ENCODE data around the gene KLHDC10.
"Not testable (repeated sequence)": the region's sequence is repeated elsewhere in the genome, so short reads cannot be mapped to it uniquely, and the experiment has no call there.

Gene KLHDC10

GRCh38 chr7:130156140-130156539 lies 85.8 kb downstream of the KLHDC10 start:
- no peak for DNase-seq

- DNase-seq, result no peak
Measured at GRCh38 chr7:130157700-130158099, 87.4 kb downstream of the KLHDC10 start.

DNA sequence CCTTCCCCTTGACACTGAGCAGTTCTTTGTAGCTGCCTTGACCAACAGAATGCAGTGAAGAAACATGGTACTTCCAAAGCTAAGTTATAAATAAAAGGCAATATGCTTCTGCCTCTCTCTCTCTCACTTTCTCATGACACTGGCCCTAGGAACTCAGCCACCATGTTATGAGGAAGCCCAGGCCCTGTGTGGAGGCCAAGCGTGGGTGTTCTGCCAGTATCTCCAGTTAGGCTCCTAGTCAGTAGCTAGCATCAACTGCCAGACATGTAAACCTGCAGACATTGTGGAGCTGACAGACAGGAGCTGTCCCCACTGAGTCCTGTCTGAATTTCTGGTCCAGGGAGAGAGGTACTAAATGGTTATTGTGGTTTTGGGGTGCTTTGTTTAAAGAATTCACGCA lies 89.7 kb downstream of the KLHDC10 start:
- no peak for DNase-seq

GRCh38 chr7:130160455-130160854 lies 90.1 kb downstream of the KLHDC10 start:
- no peak for DNase-seq

GRCh38 chr7:130162196-130162595 lies 91.9 kb downstream of the KLHDC10 start:
- no peak for DNase-seq

DNA sequence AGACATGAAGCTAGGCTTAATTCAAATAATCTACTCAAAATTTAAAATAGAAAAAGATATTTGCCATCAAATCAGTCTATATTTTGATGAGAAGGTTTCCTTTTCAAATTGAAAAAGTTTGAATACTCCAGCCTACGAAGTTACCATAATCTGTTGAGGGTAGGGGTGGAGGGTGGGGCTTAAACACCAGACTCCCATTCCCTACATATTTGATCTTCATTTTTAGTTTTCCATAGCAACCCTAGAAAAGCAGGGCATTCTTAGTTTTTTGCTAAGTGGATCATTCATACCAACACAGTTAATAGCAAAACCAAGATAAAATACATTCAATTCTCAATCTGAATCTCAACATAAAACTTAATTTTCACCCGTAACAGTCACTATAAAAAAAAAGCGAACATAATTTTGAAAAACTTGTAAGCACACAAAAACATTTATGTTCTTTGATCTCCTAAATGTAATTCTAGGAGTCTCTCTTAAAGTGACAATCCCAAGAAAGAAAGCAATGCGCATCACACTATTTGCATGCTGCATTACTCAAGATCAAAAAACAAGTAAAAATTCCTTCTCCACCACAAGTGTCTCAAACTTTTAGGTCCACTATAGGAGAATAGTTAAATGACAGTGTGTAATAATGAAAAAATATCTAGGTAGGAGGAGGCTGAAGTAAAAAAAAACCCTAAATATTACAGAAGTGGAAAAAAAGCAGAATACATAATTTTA lies 104.1 kb downstream of the KLHDC10 start:
- DNase-seq, result no peak

DNA sequence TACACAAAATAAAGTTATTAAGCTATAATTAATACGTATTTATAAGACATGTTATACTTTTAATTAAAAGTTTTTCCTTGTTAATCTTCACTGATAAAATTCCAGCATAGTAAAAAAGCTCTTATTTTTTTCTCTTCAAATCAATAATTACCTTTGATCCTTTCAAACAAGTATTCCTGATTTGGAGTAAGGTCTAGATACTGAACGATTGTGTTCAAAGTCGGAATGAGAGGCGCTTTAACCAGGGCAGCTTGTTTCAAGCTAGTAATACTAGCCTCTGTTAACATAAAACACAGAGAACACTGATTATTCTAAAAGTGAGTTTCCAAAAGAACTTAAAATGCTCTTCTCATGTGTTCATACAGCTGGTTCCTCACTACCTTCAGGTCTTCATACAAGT lies 107.9 kb downstream of the KLHDC10 start:
- DNase-seq, result no peak

GRCh38 chr7:130179631-130180030 lies 109.3 kb downstream of the KLHDC10 start:
- no peak for DNase-seq

DNA sequence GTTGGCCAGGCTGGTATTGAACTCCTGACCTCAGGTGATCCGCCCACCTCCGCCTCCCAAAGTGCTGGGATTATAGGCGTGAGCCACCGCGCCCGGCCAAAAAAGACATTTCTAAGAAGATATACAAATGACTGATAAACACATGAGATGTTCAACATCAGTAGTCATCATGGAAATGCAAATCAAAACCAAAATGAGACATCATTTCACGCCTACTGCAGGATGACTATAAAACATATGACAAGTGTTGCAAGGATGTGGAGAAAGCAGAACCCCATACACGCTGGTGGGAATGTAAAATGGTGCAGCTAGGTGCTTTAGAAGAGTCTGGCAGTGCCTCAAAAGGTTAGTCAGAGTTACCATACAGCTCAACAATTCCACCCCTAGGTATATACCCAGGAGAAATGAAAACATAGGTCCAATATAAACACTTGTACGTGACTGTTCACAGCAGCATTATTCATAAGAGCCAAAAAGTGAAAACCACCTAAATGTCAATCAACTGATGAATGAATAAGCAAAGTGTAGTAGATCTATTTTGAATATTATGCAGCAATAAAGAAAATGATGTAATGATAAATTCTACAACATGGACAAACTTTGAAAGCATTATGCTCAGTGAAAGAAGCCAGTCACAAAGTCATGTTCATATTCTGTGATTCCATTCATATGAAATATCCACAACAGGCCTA lies 110.4 kb downstream of the KLHDC10 start:
- DNase-seq, result no peak

DNA sequence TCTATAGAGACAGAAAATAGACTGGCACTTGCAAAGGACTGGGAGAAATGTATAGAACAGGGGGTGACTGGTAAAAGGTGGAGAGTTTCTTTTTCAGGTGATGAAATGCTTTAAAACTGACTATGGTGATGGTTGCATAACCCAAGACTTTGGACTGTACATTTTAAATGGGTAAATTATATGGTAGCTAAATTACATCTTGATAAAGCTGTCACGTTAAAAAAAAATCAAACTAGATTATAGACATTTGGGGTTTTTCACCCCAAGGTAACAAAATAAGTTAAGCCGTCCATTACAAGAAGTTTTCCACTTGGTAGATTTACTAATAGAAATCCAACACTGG lies 110.9 kb downstream of the KLHDC10 start:
- no peak for DNase-seq

DNA sequence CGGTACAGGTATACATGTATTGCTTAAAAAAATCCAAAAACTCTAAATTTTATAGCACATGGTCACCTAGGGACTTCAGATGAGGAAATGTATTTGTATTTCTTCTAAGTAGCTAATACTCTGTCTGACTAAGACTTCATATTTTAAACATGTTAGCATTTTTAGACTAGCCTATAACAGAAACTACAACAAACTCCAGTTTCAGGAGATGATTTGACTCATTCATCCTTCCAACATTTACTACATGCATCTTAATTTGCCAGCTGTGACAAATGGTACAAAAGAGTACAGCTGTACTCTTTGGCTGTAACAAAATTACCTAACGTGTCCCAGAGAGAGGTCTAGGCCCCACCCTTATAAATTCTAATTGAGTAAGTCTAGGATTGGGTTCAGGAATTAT lies 112.7 kb downstream of the KLHDC10 start:
- no peak for DNase-seq

DNA sequence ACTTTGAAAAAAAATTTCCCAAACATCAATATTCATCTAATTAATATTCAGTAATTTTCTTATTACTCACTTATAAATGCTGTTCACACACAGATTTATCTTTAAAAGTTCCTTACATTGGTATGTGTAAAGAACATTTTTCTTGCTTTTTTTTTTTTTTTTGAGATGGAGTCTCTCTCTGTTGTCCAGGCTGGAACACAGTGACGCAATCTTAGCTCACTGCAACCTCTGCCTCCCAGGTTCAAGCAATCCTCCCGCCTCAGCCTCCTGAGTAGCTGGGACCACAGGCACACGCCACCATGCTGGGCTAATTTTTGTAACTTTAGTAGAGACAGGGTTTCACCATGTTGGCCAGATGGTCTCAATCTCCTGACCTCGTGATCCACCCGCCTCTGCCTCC lies 114.0 kb downstream of the KLHDC10 start:
- DNase-seq, result not testable (repeated sequence)
